SK-MEL-5 (cell line): ENCODE results near the gene PRRG4. TPM values are rescaled to one million over a fixed set of nuclear protein-coding genes. Genes with fewer than 3 reads are reported as not detected.
A peak's percentile ranks its signal among the peaks of the same experiment; 100 is the strongest.
"Not testable (repeated sequence)": the region's sequence is repeated elsewhere in the genome, so short reads cannot be mapped to it uniquely, and the experiment has no call there.

Experiments used
- DNase-seq: peaks from one replicate; pipeline ENCODE4 v3.0.0-alpha.2; 2016; ENCODE audit warnings: low read depth, low spot score
- in situ Hi-C: cut with HindIII; loops from 2 replicates; pipeline ENCODE4 v1.10.0; 2016; ENCODE audit warnings: low sequenced_read_pairs, high pct_unique_total_duplicates, low pct_unique_long_range_greater_than_20kb
- total RNA-seq: library from RNA; depleted of rRNA; stranded (reverse); fragments of >200 nt; shearing (Covaris generic); gene quantifications from 2 replicates; pipeline ENCODE4 v1.2.3, GENCODE V29; 2014

The PRRG4 gene
- total RNA-seq, 1 experiment from 2014 or later = 0.18 TPM

DNA sequence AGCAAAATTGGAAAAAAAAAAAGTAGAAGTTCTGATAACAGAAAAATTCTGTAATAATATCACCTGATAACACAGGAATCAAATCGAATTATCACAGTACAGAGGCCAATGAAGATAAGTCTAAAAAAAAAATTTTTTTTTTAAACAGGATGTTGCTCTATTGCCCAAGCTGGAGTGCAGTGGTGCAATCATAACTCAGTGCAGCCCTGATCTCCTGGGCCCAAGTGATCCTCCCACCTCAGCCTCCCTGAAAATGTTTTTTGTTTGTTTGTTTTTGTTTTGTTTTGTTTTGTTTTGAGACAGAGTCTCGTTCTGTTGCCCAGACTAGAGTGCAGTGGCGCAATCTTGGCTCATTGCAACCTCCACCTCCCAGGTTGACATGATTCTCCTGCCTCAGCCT, 6.1 kb upstream of the PRRG4 start:
- in situ Hi-C loops, DNase-seq: not testable (repeated sequence)

- no peak for DNase-seq
- in situ Hi-C loops = no loop called here
These were observed 3.6 kb upstream of the PRRG4 start for GRCh38 chr11:32826113-32826512.

DNA sequence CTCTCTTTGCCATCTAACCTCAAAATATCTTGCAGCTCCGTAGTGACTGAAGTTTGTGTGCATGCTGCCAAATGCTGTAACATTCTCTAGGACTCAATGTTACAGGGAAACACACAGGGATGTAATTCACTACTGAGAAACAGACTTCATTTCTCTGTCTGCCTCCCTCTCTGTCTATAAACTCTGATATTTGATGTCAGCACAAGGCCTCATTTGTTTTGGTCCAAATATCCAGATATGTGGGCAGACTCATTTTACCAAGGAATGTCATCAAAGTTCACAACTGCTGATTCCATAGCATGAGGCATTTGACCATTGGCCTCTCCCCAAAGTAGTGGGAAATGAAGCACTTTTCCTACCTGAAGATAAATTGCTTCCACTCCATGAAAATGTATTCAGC, 2.5 kb upstream of the PRRG4 start:
- DNase-seq = peak; percentile 65
- in situ Hi-C loops = no loop called here

- no peak for DNase-seq
- in situ Hi-C loops = no loop called here
These were observed 509 bp upstream of the PRRG4 start for GRCh38 chr11:32829157-32829679.

DNA sequence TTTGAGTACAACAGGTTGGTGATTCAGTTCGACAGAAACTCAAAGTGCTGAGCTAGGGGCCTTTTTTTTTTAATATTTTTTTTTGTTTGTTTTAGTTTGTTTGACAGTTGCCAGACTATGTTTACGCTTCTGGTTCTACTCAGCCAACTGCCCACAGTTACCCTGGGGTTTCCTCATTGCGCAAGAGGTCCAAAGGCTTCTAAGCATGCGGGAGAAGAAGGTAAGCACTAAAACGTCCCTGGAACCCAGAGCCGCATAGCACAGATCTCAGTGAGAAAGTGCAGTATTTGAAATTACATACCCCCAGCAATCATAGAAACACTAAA, 649 bp downstream of the PRRG4 start:
- no peak for DNase-seq
- in situ Hi-C loops = no loop called here

DNA sequence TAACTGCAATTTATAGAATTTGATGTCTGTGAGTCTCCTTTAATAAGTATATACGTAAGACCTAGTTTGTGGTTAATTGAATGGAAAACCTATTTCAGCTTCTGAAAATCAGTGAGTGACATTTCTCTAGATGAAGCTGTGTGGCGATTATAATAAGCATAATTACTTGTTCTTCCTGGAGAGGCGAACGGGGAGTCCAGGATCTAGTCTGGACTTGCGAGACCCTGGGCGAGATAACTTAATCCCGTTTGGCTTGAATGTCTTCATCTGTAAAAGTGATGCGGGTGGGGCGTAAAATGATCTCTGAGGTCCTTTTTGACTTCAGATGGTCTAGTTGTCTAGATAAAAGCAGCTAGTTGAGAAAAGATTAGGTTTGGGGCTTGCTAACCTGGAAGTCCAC, 1.1 kb downstream of the PRRG4 start:
- DNase-seq = no peak
- in situ Hi-C loops = no loop called here

DNA sequence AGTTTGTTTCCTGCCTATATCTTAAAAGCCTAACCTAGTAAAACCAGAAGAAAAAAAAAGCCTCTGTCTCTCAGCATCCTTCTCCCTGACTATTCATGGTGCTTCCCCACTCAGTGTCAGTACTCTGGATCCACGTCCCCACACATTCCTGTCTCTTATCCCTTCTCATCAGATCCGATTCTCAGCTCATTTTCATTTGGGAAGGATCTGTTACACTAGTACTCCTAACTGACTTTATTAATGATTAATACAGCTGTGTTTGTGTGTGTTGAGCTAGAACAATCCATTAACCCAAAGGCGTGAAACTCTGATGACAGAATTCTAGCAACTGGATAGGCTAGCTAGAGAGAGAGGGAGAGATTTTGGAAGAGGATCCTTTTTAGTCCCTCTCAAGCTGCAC, 1.5 kb downstream of the PRRG4 start:
- DNase-seq = no peak
- in situ Hi-C loops = no loop called here

GRCh38 chr11:32833921-32834320, 4.2 kb downstream of the PRRG4 start:
- no peak for DNase-seq
- in situ Hi-C loops = no loop called here

- in situ Hi-C loops = no loop called here
- no peak for DNase-seq
These were observed 7.2 kb downstream of the PRRG4 start for GRCh38 chr11:32836946-32837345.

DNA sequence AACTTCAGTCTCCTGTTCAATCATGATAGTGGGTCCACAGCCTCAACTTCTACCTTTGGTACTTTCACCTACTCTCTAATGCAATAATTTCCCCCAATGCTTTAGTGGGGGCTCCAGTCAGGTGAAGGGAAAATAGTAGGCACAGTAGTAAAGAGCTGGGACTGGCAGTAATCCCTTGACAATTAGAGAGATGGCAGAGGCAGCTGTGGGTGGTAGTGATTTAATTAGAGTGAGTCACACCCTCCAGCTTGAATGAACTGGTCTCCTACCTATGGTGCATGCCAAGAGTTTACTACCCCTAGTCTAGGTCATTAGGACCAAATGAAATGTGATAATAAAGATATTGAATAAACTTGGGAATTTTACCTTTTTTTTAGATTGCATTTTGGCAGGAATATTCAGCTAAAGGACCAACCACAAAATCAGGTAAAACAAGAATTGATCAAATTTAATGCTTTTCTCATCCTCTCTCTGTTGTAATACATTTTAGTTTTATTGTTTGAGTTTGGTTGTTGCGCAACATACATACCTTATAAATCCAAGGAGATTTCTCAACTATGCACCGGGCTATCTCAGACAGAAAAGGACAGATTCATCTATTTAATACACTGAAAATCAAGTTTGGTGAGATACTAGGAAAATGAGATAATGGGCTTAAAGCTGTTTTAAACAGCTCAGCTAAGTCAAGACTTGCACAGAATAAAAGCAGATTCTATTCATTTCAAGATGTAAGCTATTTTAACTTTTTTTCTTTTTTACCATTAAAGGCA, 9.0 kb downstream of the PRRG4 start:
- no peak for DNase-seq
- in situ Hi-C loops = no loop called here

DNA sequence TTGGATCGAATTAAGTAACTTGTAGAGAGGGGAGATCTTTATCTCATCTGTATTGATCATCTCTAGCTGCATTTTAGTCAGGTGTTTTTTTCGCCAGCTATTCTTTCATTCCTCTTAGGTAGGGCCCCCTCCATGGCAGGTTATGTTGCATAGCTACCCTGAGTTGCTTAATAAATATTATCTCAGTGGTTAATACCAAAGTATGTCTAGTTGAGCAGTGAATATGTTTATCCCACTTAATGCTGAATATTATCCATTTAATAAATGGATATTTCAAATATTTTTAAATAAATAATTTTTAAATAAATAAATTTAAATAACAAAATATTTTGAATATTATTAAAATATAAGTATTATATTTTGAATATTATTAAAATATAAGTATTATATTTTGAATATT, 9.6 kb downstream of the PRRG4 start:
- in situ Hi-C loops = no loop called here
- no peak for DNase-seq

DNA sequence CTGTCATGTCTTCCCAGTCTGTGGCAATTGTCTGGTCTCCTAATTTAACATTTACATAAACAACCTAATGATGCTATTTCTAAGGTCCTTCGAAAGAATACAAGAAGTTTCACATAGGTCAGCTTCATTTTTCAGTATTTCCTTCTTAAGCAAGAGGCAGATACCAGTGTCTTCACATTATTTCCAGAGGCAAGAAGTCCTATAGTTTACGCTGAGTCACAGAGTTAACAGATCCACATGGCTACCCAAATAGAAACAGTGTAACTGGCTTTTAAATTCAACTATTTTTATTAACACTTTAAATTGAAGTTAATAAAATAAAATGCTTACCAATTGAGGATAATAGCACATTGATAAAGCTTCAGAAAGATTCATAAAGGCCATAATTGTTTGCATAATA, 10.9 kb downstream of the PRRG4 start:
- in situ Hi-C loops = no loop called here
- no peak for DNase-seq

DNA sequence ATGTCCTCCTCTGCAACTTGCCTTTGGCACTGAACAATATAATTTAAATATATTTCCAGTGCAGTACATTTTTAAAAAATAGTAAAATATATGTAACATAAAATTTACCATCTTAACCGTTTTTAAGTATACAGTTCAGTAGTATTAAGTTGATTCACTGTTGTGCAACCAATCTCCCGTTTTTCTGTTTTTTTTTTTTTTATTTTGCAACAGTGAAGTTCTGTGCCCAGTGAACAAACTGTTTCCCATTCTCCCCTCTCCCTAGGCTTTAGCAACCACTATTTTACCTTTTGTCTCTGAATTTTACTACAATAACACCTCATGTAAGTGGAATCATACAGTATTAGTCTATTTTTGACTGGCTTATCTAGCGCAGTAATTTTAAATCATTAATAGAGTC, 13.8 kb downstream of the PRRG4 start:
- in situ Hi-C loops = no loop called here
- no peak for DNase-seq

DNA sequence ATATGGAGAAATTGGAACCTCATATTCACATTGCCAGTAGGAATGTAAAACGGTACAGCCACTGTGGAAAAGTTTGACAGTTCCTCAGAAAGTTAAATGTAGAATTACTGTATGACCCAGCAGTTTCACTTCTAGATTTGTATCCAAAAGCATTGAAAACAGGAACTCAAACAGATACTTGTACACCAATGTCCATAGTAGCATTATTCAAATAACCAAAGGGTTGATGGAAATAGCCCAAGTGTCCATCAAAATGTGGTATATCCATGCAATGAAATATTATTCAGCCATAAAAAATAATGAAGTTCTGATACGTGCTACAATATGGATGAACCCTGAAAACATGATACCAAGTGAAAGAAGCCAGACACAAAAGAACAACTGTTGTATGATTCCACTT, 17.8 kb downstream of the PRRG4 start:
- DNase-seq = no peak
- in situ Hi-C loops = no loop called here

GRCh38 chr11:32849761-32850160, 20.0 kb downstream of the PRRG4 start:
- in situ Hi-C loops = no loop called here
- DNase-seq = no peak

DNA sequence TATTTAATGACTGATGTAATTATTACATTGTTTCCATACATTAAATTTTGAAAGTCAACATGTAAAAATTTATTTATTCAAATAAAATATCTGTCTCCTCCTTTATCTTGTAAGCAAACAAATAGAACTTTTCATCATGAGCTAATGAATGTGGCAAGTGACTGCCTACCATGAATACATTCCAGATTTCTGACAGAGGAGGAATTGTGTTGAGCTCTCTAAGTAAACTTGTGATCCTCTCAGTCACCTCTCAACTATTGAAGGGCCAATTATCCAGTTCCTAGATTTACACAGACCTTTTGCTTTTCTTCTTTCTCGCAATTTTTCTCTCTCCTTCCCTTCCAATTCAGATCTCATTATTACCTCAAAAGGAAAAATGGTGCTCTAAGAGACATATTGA, 21.5 kb downstream of the PRRG4 start:
- DNase-seq = peak; percentile 95
- in situ Hi-C loops = no loop called here

DNA sequence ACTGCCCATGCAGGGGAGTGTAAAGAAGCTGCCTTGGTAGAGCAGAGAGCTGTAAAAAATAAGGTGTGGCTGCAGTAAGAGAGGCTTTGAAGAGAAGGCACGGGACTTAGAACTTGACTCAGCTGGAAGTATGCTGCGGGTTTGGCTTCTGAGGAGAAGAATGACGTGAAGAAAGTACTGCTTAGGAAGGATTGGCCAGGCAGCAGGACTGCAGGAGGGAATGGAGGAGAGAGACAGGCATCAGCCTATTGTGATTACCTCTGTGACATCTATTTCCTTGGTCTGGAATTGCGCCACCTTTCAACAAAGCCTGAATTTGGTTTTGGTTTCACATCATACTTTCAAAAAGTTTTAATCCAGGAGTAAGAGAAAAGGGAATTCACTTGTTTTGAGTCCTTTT, 22.5 kb downstream of the PRRG4 start:
- DNase-seq = peak; percentile 89
- in situ Hi-C loops = no loop called here

- in situ Hi-C loops = no loop called here
- DNase-seq = no peak
These were observed 25.9 kb downstream of the PRRG4 start for GRCh38 chr11:32855601-32856000.

DNA sequence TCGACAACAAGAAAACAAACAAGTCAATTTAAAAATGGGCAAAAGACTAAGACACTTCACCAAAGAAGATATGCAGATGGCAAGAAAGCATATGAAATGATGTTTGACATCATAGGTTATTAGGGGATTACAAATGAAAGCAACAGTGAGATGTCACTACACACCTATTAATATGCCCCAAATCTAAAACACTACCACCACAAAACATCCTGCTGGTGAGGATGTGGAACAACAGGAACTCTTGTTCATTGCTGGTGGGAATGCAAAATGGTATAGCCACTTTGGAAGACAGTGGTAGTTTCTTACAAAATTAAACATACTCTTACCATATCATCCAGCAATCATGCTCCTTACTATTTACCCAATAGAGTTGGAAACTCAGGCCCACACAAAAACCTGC, 29.0 kb downstream of the PRRG4 start:
- in situ Hi-C loops = no loop called here
- peak; percentile 46 for DNase-seq
